Thyroid gland (tissue), 4 donors: ENCODE data around the gene SYNGR4.

Experiments
- POLR2A ChIP-seq, 2 donors: fragments of 450-650 bp; IDR thresholded peaks; one replicate each; pipeline ENCODE4 v1.6.1; 2017; ENCODE audit warnings: antibody characterized with exemption in 2 of 2, mild to moderate bottlenecking in 2 of 2, moderate library complexity in 1 of 2
- TF ChIP-seq, protein P1 (sequence below), 6 experiments: fragments of 200-600 bp in 3 of 6; fragments of 450-650 bp in 3 of 6; sonication (generic) in 3 of 6; IDR thresholded peaks; one replicate each; pipeline ENCODE4 v1.5.1; 2016 to 2019; ENCODE audit warnings: antibody characterized with exemption in 6 of 6, mild to moderate bottlenecking in 2 of 6, inconsistent platforms in 1 of 6, moderate library complexity in 1 of 6

DNA sequence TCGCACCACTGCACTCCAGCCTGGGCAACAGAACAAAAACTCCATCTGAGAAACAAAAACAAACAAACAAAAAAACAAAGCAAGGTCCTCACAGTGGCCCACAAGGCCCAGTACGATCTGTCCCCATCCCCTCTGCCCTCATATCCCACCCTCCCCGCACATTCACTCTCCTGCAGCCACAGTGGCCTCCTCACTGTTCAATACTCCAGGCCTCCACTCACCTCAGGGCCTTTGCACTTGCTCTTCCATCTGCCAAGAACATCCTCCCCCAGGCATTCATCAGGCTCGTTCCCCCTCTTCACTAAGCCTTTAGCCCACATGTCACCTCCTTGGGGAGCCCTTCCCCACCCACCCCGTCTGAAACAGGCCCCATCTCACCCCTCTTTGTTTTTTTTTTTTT lies 5.0 kb upstream of the SYNGR4 start:
- TF ChIP-seq, protein P1, sequence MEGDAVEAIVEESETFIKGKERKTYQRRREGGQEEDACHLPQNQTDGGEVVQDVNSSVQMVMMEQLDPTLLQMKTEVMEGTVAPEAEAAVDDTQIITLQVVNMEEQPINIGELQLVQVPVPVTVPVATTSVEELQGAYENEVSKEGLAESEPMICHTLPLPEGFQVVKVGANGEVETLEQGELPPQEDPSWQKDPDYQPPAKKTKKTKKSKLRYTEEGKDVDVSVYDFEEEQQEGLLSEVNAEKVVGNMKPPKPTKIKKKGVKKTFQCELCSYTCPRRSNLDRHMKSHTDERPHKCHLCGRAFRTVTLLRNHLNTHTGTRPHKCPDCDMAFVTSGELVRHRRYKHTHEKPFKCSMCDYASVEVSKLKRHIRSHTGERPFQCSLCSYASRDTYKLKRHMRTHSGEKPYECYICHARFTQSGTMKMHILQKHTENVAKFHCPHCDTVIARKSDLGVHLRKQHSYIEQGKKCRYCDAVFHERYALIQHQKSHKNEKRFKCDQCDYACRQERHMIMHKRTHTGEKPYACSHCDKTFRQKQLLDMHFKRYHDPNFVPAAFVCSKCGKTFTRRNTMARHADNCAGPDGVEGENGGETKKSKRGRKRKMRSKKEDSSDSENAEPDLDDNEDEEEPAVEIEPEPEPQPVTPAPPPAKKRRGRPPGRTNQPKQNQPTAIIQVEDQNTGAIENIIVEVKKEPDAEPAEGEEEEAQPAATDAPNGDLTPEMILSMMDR (IDR thresholded peaks at IDR 0.05) = no peak
- TF ChIP-seq POLR2A (IDR thresholded peaks at IDR 0.05) = no peak
